ENCODE data around the gene TMEM44. TPM values are rescaled to one million over a fixed set of nuclear protein-coding genes. Genes with fewer than 3 reads are reported as not detected.

The TMEM44 gene
- total RNA-seq, 3 donors from 2014 or later (not counting 1 experiment from before 2014, with no cell fraction given), result 2.1 to 3.0 (median 2.8) TPM

- no peaks in the 10 kb centered on the region for H3K27me3 Mint-ChIP-seq (ENCODE audit: low read depth in 2 of 2)
- peaks cover 0 to 4% of the 10 kb centered on the region in 2 donors for H3K4me1 Mint-ChIP-seq
- WGBS (ENCODE audit: insufficient coverage), result 93% methylated on average over 22 of the region's 22 CpGs
Observed at GRCh38 chr3:194637541-194638400, 4.6 kb upstream of the TMEM44 start.

GRCh38 chr3:194637066-194637465 is 3.8 kb upstream of the TMEM44 start:
- intact Hi-C loops (cut with micrococcal nuclease), result no loop called here
- Mint-ChIP-seq H3K27me3 (ENCODE audit: low read depth in 2 of 2) (no peaks in the 10 kb centered on the region), H3K4me1 (peaks cover 0 to 8% of the 10 kb centered on the region in 2 donors), H3K27ac (no peak overlapping the region), H3K9me3 (no peaks in the 10 kb centered on the region), H3K4me3 (no peak overlapping the region), H3K36me3 (no peaks in the 10 kb centered on the region)
- Histone ChIP-seq H3K27me3 (ENCODE audit: control insufficient read depth, insufficient read depth, low read length) (no peaks in the 10 kb centered on the region), H3K36me3 (ENCODE audit: control insufficient read depth, insufficient read depth, low read length) (peaks cover 16% of the 10 kb centered on the region), H3K4me1 (ENCODE audit: control insufficient read depth, insufficient read depth, low read length) (peaks cover 14% of the 10 kb centered on the region), H3K27ac (ENCODE audit: low read length) (no peak overlapping the region), H3K9me3 (ENCODE audit: control insufficient read depth, insufficient read depth, low read length) (no peaks in the 10 kb centered on the region), H3K4me3 (ENCODE audit: low read length) (no peak overlapping the region)
- DNase-seq (no peak), ATAC-seq (no peak)
- no peak for TF ChIP-seq CTCF (IDR thresholded peaks at IDR 0.05)
- WGBS (ENCODE audit: insufficient coverage), result 100% methylated on average over 3 of the region's 3 CpGs

More at GRCh38 chr3:194637541-194638400, 4.6 kb upstream of the TMEM44 start:
- H3K9me3 Mint-ChIP-seq, result no peaks in the 10 kb centered on the region
- ATAC-seq (no peak), DNase-seq (no peak)
- H3K4me1 ChIP-seq (ENCODE audit: control insufficient read depth, insufficient read depth, low read length), result peaks cover 7% of the 10 kb centered on the region
- no peak for TF ChIP-seq CTCF (IDR thresholded peaks at IDR 0.05)
- peaks cover 18% of the 10 kb centered on the region for H3K36me3 ChIP-seq (ENCODE audit: control insufficient read depth, insufficient read depth, low read length)
- no peaks in the 10 kb centered on the region for H3K36me3 Mint-ChIP-seq
- H3K4me3 ChIP-seq (ENCODE audit: low read length), result no peak overlapping the region
- no peak overlapping the region for H3K4me3 Mint-ChIP-seq
- intact Hi-C loops (cut with micrococcal nuclease), result no loop called here
- no peaks in the 10 kb centered on the region for H3K9me3 ChIP-seq (ENCODE audit: control insufficient read depth, insufficient read depth, low read length)
- H3K27ac ChIP-seq (ENCODE audit: low read length), result no peak overlapping the region
- no peak overlapping the region for H3K27ac Mint-ChIP-seq
- H3K27me3 ChIP-seq (ENCODE audit: control insufficient read depth, insufficient read depth, low read length), result no peaks in the 10 kb centered on the region

- peaks cover 14% of the 10 kb centered on the region for H3K4me1 ChIP-seq (ENCODE audit: control insufficient read depth, insufficient read depth, low read length)
- H3K4me1 Mint-ChIP-seq, result peaks cover 0 to 11% of the 10 kb centered on the region in 2 donors
- H3K27me3 Mint-ChIP-seq (ENCODE audit: low read depth in 2 of 2), result no peaks in the 10 kb centered on the region
- ATAC-seq, result peak; percentile 57 to 68 (median 67)
- peak overlapping the region in 1 of 2 donors; percentile 74 for H3K27ac Mint-ChIP-seq
- DNase-seq, result peak in 1 of 2 donors; percentile 17
- peak overlapping the region; percentile 61 for H3K4me3 ChIP-seq (ENCODE audit: low read length)
- H3K9me3 Mint-ChIP-seq, result no peaks in the 10 kb centered on the region
- no peaks in the 10 kb centered on the region for H3K36me3 Mint-ChIP-seq
- peak overlapping the region; percentile 83 for H3K4me3 Mint-ChIP-seq
- intact Hi-C loops (cut with micrococcal nuclease), result no loop called here
- no peak overlapping the region for H3K27ac ChIP-seq (ENCODE audit: low read length)
- no peak for TF ChIP-seq CTCF (IDR thresholded peaks at IDR 0.05)
- H3K36me3 ChIP-seq (ENCODE audit: control insufficient read depth, insufficient read depth, low read length), result no peaks in the 10 kb centered on the region
- 1% methylated on average over 56 of the region's 56 CpGs for WGBS (ENCODE audit: insufficient coverage)
- H3K27me3 ChIP-seq (ENCODE audit: control insufficient read depth, insufficient read depth, low read length), result no peaks in the 10 kb centered on the region
- no peaks in the 10 kb centered on the region for H3K9me3 ChIP-seq (ENCODE audit: control insufficient read depth, insufficient read depth, low read length)
Observed at GRCh38 chr3:194632809-194633348, 340 bp downstream of the TMEM44 start.
